HFFc6 (cell line): ENCODE data around the gene MRPL48. TPM values are rescaled to one million over a fixed set of nuclear protein-coding genes. Genes with fewer than 3 reads are reported as not detected.

Experiments used
- DNase-seq: peaks from one replicate; pipeline ENCODE4 v3.0.0-alpha.2; 2018
- H3K27ac Mint-ChIP-seq: 2 replicates; pipeline ENCODE4 v1.8.0; 2020; ENCODE audit warnings: mild to moderate bottlenecking, mixed read lengths
- H3K27me3 Mint-ChIP-seq: 2 replicates; pipeline ENCODE4 v1.8.0; 2021; ENCODE audit warnings: mild to moderate bottlenecking, moderate library complexity, mixed read lengths; ENCODE audit not compliant: insufficient read depth
- H3K36me3 Mint-ChIP-seq: 2 replicates; pipeline ENCODE4 v1.8.0; 2021; ENCODE audit warnings: low read depth, mixed read lengths
- H3K4me1 Mint-ChIP-seq: 2 replicates; pipeline ENCODE4 v1.8.0; 2020; ENCODE audit warnings: low read depth, mixed read lengths
- H3K4me3 Mint-ChIP-seq: 2 replicates; pipeline ENCODE4 v1.8.0; 2020; ENCODE audit warnings: mild to moderate bottlenecking, moderate library complexity, mixed read lengths
- H3K9me3 Mint-ChIP-seq: 2 replicates; pipeline ENCODE4 v1.8.0; 2020; ENCODE audit warnings: mild to moderate bottlenecking, mixed read lengths
- total RNA-seq, 6 experiments: library from RNA; stranded (reverse); fragmentation: NEBNext Ultra II Directional; extraction: Animal tissue kit (Norgen Biotek cat#: 25700); gene quantifications; 2 replicates in 1 of 6; 3 replicates in 5 of 6; pipeline ENCODE4 v1.2.3, GENCODE V29; 2021
- TF ChIP-seq, protein P1 (sequence below): fragments of 200-600 bp; sonication (generic); IDR thresholded peaks from 2 replicates; pipeline ENCODE4 v1.5.0; 2021; ENCODE audit warnings: antibody characterized with exemption, mild to moderate bottlenecking

The MRPL48 gene
- total RNA-seq, 6 experiments from 2014 or later: 29.3 to 39.4 (median 35.1) TPM

DNA sequence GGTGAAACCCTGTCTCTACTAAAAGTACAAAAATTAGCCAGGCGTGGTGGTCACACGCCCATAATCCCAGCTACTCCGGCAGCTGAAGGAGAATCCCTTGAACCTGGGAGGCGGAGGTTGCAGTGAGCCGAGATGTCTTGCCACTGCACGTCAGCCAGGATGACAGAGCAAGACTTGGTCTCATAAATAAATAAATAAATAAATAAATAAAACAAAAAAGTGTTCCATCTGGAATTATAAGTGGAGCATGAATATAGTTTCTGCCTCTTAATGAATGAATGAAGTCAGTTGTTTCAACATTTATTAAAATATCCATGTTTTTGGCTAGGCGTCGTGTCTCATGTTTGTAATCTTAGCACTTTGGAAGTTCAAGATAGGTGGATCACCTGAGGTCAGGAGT is 27.1 kb downstream of the MRPL48 start:
- H3K9me3 Mint-ChIP-seq: no peaks in the 10 kb centered on the region
- peaks cover 23% of the 10 kb centered on the region for H3K4me1 Mint-ChIP-seq
- no peak for DNase-seq
- no peak overlapping the region for H3K27ac Mint-ChIP-seq
- H3K4me3 Mint-ChIP-seq: no peak overlapping the region
- no peaks in the 10 kb centered on the region; the same call in 1 of the 2 replicates for H3K36me3 Mint-ChIP-seq
- TF ChIP-seq, protein P1, sequence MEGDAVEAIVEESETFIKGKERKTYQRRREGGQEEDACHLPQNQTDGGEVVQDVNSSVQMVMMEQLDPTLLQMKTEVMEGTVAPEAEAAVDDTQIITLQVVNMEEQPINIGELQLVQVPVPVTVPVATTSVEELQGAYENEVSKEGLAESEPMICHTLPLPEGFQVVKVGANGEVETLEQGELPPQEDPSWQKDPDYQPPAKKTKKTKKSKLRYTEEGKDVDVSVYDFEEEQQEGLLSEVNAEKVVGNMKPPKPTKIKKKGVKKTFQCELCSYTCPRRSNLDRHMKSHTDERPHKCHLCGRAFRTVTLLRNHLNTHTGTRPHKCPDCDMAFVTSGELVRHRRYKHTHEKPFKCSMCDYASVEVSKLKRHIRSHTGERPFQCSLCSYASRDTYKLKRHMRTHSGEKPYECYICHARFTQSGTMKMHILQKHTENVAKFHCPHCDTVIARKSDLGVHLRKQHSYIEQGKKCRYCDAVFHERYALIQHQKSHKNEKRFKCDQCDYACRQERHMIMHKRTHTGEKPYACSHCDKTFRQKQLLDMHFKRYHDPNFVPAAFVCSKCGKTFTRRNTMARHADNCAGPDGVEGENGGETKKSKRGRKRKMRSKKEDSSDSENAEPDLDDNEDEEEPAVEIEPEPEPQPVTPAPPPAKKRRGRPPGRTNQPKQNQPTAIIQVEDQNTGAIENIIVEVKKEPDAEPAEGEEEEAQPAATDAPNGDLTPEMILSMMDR: no peak
- peaks cover 2% of the 10 kb centered on the region; the same call in 1 of the 2 replicates for H3K27me3 Mint-ChIP-seq

DNA sequence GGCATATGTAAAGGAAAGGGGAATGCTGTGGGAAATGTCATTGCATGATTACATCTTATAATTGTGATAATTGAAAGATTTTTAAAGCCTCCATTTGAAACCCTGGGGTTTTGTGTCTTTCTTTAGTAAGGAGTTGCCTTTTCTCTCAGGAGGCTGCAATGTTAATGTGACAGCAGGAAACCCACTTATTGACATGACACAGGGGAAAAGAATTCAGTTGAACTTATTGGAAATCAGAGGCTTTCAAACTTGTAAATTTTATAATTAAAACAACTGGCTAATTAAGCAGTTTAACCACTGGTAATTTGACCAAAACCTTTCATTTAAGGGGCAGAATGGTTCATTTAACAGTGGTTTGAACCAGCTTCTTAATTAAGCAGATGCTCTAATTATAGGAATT is 31.2 kb downstream of the MRPL48 start:
- H3K9me3 Mint-ChIP-seq: no peaks in the 10 kb centered on the region
- H3K27ac Mint-ChIP-seq: 0 out of 2 replicates have a peak overlapping the region, but pooled peaks have one; percentile 5
- H3K4me1 Mint-ChIP-seq: peaks cover 15% of the 10 kb centered on the region
- peak; percentile 15 for DNase-seq
- no peaks in the 10 kb centered on the region for H3K27me3 Mint-ChIP-seq
- H3K4me3 Mint-ChIP-seq: no peak overlapping the region
- TF ChIP-seq, protein P1: no peak
- no peaks in the 10 kb centered on the region; the same call in 1 of the 2 replicates for H3K36me3 Mint-ChIP-seq

DNA sequence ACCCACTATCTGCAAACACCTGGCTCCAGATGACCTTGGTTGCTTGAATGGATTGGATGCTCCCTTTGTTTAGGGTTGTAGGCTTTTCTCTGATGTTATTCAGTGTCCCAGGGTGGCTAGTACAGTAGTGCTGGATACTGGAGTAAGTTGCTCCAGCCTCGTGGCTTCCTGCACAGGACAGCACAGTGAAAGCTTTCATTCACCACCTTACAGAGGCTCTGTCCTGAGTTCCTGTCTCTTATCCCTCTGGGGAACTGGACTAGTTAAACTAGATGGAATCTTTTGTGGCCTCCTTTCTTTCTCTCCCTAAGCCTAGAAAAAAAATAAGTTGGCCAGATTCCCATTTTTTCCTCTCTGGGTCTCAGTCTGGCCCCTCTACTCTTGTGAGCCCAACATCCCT is 42.6 kb downstream of the MRPL48 start:
- no peaks in the 10 kb centered on the region for H3K9me3 Mint-ChIP-seq

DNA sequence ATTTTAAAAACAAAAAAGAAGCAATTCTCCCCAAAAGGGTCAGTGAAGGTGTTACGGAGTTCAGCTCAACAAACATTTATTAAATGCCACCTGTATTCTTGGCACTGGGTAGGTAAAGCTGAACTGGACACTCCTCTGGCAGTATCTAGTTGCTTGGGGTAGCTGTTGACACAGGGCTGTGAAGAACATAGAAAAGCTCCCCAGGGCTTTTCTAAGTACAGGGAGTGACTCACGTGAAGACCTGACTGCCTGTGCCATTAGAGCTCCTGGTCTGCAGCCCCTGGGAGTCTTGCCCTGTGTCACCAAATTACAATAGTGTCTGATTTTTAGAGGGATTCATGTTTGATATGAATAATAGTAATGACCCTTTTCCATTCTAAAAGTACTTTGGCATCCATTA is 45.4 kb downstream of the MRPL48 start:
- Mint-ChIP-seq H3K4me1 (peaks cover 2% of the 10 kb centered on the region), H3K27me3 (peaks cover 2% of the 10 kb centered on the region), H3K36me3 (no peaks in the 10 kb centered on the region), H3K9me3 (no peaks in the 10 kb centered on the region), H3K4me3 (no peak overlapping the region), H3K27ac (no peak overlapping the region)
- DNase-seq: no peak
- TF ChIP-seq, protein P1: no peak

More for the DNA sequence above, 42.6 kb downstream of the MRPL48 start:
- peaks cover 2% of the 10 kb centered on the region for H3K27me3 Mint-ChIP-seq
- no peak overlapping the region for H3K4me3 Mint-ChIP-seq
- TF ChIP-seq, protein P1: no peak
- DNase-seq: no peak
- peaks cover 4% of the 10 kb centered on the region; the same call in 1 of the 2 replicates for H3K36me3 Mint-ChIP-seq
- H3K4me1 Mint-ChIP-seq: no peaks in the 10 kb centered on the region
- H3K27ac Mint-ChIP-seq: no peak overlapping the region

DNA sequence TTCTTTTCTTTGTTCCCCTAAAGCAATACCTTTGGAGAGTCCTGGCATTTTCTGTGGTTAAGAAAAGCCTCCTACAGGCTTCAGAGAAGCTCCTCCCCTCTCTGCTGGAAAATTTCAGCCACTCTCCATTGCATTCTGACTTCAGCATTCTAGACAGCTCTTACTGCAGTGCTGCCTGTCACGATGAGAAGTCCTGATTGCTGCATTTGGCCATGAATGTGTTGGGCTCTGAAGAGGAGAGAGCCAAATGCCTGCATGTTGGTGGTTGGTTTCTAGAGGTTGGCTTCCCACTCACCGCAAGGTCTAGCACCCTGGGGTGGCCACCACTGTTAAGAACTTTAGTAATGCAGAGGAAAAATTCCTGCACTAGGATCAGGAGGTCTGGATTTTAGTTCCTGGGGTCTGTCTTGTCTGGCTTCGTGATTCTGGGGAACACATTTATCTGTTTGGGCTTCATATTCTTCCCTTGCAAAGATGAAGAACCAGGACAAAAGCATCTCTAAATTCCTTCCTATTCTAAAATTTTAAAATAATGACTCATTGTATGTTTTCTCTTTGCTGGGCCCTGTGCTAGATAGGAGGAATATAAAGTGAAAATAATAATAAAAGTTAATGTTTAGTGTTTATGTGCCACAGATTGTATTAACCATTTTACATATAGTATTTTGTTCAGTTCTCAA is 50.9 kb downstream of the MRPL48 start:
- DNase-seq: no peak
- Mint-ChIP-seq H3K4me3 (no peak overlapping the region), H3K36me3 (peaks cover 3% of the 10 kb centered on the region; the same call in 1 of the 2 replicates), H3K27ac (0 out of 2 replicates have a peak overlapping the region, but pooled peaks have one; percentile 21), H3K9me3 (no peaks in the 10 kb centered on the region), H3K4me1 (peaks cover 15% of the 10 kb centered on the region), H3K27me3 (no peaks in the 10 kb centered on the region)
- TF ChIP-seq, protein P1: no peak
